ENCODE results near the gene GINS3. TPM values are rescaled to one million over a fixed set of nuclear protein-coding genes. Genes with fewer than 3 reads are reported as not detected.

GINS3 gene
- total RNA-seq, 1 donor from 2014 or later = 2.8 TPM

DNA sequence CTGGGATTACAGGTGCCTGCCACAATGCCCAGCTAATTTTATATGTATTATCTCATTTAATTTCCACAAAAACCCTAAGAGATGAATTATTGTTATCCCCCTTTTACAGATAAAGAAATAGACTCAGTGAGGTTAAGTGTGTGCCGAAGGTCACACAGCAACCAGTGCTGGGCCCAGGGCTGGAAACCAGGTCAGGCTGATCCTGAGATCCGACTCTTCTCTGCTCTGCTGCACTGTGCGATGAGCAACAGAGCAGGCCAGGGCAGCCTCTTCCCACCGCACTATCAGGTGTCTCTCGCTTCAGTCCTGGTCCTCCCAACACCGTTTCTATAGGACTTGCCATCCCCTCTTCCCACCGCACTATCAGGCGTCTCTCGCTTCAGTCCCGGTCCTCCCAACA lies 24.8 kb downstream of the GINS3 start:
- Histone ChIP-seq H3K4me3 (no peak overlapping the region), H3K9me3 (no peaks in the 10 kb centered on the region), H3K27ac (no peak overlapping the region), H3K4me1 (no peaks in the 10 kb centered on the region), H3K27me3 (no peaks in the 10 kb centered on the region), H3K36me3 (no peaks in the 10 kb centered on the region)
- ATAC-seq (no peak), DNase-seq (peak; percentile 11)
- TF ChIP-seq, protein P1, sequence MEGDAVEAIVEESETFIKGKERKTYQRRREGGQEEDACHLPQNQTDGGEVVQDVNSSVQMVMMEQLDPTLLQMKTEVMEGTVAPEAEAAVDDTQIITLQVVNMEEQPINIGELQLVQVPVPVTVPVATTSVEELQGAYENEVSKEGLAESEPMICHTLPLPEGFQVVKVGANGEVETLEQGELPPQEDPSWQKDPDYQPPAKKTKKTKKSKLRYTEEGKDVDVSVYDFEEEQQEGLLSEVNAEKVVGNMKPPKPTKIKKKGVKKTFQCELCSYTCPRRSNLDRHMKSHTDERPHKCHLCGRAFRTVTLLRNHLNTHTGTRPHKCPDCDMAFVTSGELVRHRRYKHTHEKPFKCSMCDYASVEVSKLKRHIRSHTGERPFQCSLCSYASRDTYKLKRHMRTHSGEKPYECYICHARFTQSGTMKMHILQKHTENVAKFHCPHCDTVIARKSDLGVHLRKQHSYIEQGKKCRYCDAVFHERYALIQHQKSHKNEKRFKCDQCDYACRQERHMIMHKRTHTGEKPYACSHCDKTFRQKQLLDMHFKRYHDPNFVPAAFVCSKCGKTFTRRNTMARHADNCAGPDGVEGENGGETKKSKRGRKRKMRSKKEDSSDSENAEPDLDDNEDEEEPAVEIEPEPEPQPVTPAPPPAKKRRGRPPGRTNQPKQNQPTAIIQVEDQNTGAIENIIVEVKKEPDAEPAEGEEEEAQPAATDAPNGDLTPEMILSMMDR (IDR thresholded peaks at IDR 0.05) = no peak
- intact Hi-C loops (cut with DNase I) = no loop called here

DNA sequence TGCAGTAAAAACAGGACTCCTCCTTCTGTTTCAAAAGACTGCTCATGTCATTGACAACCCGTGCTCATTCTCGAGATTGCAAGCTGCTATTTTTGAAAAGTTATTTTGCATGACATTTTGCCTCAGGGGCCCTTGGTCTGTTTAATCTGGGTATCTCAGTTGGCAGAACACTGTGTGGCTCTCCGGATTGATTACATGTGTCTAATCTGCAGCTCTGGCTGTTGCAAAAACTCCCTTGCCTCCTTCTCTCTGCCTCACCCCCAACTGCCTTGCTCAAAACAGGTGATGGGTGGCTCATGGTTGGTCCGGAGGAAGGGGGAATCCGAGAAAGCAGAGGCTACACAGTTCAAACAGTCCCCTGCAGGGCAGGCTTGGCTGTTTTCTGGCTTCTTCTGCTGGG lies 25.3 kb downstream of the GINS3 start:
- no peak for ATAC-seq
- TF ChIP-seq, protein P1 (IDR thresholded peaks at IDR 0.05) = no peak
- H3K27me3 ChIP-seq = no peaks in the 10 kb centered on the region
- no peaks in the 10 kb centered on the region for H3K9me3 ChIP-seq
- intact Hi-C loops (cut with DNase I) = no loop called here
- no peak overlapping the region for H3K27ac ChIP-seq
- no peaks in the 10 kb centered on the region for H3K4me1 ChIP-seq
- peak; percentile 29 for DNase-seq
- no peaks in the 10 kb centered on the region for H3K36me3 ChIP-seq
- no peak overlapping the region for H3K4me3 ChIP-seq

DNA sequence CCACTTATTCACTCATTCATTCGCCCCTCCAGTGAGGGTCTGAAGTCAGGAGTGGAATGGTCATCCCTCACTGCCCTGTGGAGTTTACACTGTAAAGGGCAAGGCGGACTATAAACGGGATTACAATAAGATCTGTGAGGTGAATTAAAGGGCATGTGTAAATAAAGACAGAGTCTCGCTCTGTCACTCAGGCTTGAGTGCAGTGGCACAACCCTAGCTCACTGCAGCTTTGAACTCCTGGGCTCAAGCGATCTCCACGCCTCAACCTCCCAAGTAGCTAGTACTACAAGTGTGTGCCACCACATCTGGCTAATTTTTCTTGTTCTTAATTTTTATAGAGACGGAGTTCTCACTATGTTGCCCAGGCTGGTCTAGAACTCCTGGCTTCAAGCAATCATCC lies 25.8 kb downstream of the GINS3 start:
- Histone ChIP-seq H3K4me3 (no peak overlapping the region), H3K27me3 (no peaks in the 10 kb centered on the region), H3K36me3 (no peaks in the 10 kb centered on the region), H3K4me1 (no peaks in the 10 kb centered on the region), H3K27ac (no peak overlapping the region), H3K9me3 (no peaks in the 10 kb centered on the region)
- no peak for ATAC-seq
- intact Hi-C loops (cut with DNase I) = no loop called here
- TF ChIP-seq, protein P1 (IDR thresholded peaks at IDR 0.05) = no peak
- no peak for DNase-seq

DNA sequence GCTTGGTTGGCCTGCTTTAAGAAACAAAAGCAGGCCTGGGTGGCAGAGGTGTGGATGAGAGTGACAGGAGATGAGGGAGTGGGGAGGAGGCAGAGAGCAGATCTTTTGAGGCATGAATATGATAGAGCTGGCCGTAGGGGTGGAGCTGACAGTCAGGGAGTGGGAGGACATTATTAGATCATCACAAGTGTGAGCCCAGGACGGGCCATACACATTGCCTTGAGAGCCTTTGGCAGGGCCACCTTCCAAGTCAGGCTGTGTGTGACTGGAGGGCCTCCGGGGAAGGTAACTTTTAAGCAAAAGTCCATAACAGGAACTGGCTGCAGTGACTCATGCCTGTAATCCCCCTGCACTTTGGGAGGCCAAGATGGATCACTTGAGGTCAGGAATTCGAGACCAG lies 26.3 kb downstream of the GINS3 start:
- DNase-seq = no peak
- no peaks in the 10 kb centered on the region for H3K4me1 ChIP-seq
- H3K27ac ChIP-seq = no peak overlapping the region
- intact Hi-C loops (cut with DNase I) = no loop called here
- no peak for ATAC-seq
- no peak overlapping the region for H3K4me3 ChIP-seq
- no peaks in the 10 kb centered on the region for H3K36me3 ChIP-seq
- TF ChIP-seq, protein P1 (IDR thresholded peaks at IDR 0.05) = no peak
- no peaks in the 10 kb centered on the region for H3K27me3 ChIP-seq
- H3K9me3 ChIP-seq = no peaks in the 10 kb centered on the region

DNA sequence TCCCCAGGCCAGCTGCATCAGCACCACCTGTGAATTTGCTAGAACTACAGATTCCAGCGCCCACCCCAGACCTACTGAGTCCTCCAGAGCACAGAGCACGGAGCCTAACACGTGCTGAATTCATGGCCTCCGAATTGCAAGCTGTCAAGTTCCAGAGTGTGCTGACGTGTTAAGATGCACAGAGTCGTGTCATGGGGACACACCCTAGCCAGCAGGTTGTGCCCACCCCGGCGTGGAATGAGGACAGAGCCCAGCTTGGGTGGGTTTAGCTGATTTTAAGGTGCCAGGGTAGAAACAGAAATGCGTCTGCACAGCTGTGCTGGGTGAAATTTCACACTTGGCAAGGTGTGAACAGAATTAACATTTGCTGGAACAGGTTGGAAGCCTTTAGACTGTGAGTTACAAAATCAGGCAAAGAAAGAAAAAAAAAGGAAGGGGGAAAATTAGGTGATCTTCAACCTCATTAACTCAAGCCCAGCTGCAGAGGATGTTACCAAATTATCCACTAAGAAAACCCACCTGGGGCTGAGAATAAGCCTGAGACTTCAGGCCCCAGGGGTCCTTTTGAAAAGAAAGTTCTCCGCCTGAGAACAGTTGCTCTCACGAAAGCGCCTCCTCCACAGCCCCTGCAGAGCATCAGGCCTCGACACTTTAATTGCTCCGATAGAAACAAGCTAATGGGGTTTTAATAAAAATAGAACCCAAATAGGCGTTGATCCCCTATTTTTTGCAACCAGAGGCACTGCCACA lies 27.1 kb downstream of the GINS3 start:
- H3K4me1 ChIP-seq = no peaks in the 10 kb centered on the region
- no peak overlapping the region for H3K4me3 ChIP-seq
- no peaks in the 10 kb centered on the region for H3K9me3 ChIP-seq
- TF ChIP-seq, protein P1 (IDR thresholded peaks at IDR 0.05) = no peak
- intact Hi-C loops (cut with DNase I) = no loop called here
- H3K36me3 ChIP-seq = no peaks in the 10 kb centered on the region
- ATAC-seq = no peak
- H3K27ac ChIP-seq = no peak overlapping the region
- peak; percentile 35 for DNase-seq
- H3K27me3 ChIP-seq = no peaks in the 10 kb centered on the region
